GM19099 (cell line): ENCODE data around the gene PLIN4.

Experiments used
- POLR2A ChIP-seq: IDR thresholded peaks from 3 replicates; pipeline ENCODE4 v1.6.1; 2011; ENCODE audit warnings: low read depth; ENCODE audit not compliant: insufficient read length; ENCODE audit errors: extremely low read depth

PLIN4 gene

GRCh38 chr19:4467835-4468234 lies 50.5 kb downstream of the PLIN4 start:
- no peak for TF ChIP-seq POLR2A

DNA sequence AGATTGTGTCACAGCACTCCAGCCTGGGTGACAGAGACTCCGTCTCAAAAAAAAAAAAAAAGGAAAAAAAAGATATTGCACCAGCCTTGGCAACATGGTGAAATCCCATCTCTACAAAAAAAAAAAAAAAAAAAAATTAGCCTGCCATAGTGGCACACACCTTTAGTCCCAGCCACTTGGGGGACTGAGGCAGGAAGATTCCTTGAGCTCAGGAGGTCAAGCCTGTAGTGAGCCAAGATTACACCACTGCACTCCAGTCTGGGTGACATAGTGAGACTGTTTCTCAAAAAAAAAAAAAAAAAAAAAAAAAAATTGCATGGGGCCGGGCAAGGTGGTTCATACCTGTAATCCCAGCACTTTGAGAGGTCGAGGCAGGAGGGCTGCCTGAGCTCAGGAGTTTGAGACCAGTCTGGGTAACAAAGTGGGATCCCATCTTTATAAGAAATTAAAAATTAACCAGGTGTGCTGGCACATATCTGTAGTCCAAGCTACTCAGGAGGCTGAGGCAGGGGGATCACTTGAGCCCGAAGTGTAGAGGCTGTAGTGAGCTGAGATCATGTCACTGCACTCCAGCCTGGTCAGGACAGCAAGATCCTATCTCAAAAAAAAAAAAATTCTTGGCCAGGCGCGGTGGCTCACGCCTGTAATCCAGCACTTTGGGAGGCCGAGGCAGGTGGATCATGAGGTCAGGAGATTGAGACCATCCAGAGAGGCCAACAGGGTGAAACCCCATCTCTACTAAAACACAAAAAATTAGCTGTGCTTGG lies 53.3 kb downstream of the PLIN4 start:
- no peak for TF ChIP-seq POLR2A

DNA sequence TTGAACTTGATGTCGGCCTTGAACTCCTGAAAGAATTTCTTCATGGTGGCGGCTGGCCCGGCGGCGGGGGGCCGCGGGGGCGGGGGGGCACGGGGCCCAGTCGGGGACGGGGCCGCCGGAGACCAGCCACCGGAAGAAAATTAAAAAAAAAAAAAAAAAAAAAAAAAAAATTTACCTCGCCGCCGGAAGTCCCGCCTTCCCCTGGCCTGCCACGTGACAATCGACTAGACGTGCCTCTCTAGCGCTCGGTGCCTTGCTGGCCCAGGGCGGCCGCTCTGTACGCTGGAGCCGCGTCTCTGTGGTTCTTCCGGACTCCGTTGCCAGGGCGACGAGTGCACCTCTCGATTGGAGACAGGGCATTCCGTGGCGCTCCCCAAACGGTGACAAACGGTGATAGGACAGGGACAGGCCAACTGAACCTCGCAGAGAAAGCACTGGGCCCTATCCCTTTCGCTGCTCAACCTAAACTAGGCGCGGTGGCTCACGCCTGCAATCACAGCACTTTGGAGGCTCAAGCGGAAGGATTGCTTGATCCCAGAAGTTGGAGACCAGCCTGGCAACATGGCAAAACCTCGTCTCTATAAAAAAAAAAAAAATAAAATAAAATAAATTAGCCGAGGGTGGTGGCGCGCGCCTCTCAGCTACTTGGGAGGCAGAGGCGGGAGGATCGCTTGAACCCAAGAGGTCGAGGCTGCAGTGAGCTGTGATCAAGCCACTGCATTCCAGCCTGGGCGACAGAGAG lies 60.5 kb downstream of the PLIN4 start, which contains the start of gene UBXN6:
TSS of gene UBXN6 (minus strand) at position 141 of the 742 bp plus-strand sequence. CDS start at position 44, 97 bp downstream.
- peak; percentile 19 for TF ChIP-seq POLR2A

DNA sequence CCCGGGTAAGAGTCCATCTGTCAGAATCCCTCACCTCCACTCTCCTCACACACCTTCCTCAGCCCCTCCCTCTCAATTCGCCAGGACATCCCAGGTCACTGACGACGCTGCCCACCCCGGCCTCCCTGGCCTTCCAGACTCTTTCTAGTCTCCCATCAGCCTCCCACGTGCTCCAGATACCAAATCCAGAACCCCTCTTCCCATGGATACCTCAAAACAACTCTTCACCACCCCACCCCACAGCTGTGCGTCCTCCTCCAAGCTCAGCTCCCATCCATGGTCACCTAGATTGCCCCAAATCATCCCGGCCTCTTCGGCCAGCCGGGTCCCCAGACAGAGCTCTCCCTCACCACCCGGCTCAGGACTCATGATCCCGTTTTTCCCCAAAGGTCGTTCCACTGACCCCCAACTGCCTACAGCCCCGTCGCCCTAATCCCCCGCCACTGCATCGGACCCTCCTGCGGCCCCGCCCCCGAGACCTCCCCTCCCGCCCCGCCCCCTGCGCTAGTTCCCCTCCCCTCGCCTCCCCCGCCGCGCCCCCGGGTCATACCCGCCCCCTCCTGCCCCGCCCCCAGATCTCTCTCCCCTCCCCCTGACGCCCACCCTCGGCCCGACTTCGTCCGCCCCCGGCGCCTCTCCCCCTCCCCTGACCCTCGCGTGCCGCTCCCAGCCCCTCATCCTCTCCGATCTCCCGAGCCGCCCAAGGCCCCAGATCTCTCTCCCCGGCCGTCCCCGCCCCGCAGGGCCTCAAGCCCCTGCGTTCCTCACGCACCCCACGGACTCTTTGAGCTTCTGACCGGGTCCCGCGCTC lies 61.2 kb downstream of the PLIN4 start:
- TF ChIP-seq POLR2A, result no peak

DNA sequence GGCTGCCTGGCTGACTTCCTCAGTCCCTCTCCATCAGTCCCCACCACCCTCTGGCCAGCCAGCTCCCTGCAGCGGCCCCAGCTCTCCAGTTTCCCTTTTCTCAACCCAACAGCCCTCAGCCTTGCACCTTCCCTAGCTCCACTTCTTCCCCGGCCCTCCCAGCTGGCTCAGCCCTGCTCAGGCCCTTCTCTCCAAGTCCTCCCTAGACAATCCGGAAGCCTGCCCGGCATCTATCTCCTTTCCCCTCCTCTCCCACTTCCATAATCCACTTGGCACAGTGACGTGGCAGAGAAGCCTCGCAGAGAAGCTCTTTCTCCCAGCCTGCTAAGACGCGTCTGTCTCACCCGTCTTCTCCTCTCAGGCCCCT lies 61.8 kb downstream of the PLIN4 start:
- no peak for TF ChIP-seq POLR2A

GRCh38 chr19:4455719-4456475 lies 62.4 kb downstream of the PLIN4 start:
- TF ChIP-seq POLR2A, result no peak

GRCh38 chr19:4454747-4455718 lies 63.3 kb downstream of the PLIN4 start:
- no peak for TF ChIP-seq POLR2A

- no peak for TF ChIP-seq POLR2A
Measured at GRCh38 chr19:4453232-4454179, 64.8 kb downstream of the PLIN4 start.

DNA sequence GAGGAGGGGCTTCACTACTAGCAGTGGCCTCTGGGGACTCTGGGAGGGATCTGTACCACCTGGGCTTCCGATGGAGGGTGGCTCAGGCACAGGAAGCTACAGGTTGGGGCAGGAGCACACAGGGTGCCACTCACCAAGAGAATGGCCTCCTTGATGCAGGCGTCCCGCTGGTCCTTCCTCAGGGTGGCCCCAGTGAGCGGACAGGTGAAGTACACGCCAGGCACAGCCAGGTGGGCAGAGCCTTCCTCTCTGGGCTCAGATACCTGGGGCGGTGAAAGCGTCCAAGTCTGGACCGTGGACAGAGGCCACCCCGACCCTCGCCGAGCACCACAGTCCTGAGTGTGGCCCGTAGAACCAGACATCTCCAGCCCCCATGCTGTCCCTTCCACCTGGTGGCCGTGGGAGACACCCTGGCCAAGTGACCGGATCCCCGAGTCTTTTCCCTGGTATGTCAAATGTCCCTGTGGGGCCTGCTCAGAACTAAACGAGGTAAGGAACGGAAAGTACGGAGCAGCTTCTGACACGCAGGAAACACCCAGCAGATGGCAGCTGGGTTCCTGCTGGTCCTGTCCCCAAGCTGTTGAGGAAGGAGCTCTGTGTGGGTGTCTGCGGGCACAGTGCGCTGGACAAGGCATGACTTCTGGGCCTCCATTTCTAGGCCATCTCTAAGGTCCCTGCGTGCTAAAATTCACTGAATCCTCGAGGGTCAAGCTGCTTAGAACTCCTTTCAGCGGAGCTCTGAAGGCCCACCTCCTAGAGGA lies 65.9 kb downstream of the PLIN4 start:
- no peak for TF ChIP-seq POLR2A
